Muscle of leg (tissue), 11 donors: ENCODE data around the gene CERS6. TPM values are rescaled to one million over a fixed set of nuclear protein-coding genes. Genes with fewer than 3 reads are reported as not detected.

Experiments used
- DNase-seq: peaks from one replicate; pipeline ENCODE4 v3.0.0; 2013
- H3K27ac ChIP-seq: one replicate; pipeline ENCODE4 v1.5.1; 2013; ENCODE audit warnings: mild to moderate bottlenecking, low read length, control low read depth
- H3K27me3 ChIP-seq: one replicate; pipeline ENCODE4 v1.6.1; 2013; ENCODE audit warnings: low read length; ENCODE audit not compliant: control insufficient read depth, insufficient read depth
- H3K36me3 ChIP-seq: one replicate; pipeline ENCODE4 v1.6.1; 2013; ENCODE audit warnings: low read length; ENCODE audit not compliant: control insufficient read depth, insufficient read depth
- H3K4me1 ChIP-seq: one replicate; pipeline ENCODE4 v1.6.1; 2013; ENCODE audit warnings: low read length; ENCODE audit not compliant: control insufficient read depth, insufficient read depth
- H3K4me3 ChIP-seq: one replicate; pipeline ENCODE4 v1.5.1; 2013; ENCODE audit warnings: low read length, control low read depth
- H3K9me3 ChIP-seq: replicated peaks from 2 replicates; pipeline ENCODE4 v1.6.1; 2013; ENCODE audit warnings: low read depth, low read length; ENCODE audit not compliant: control insufficient read depth
- WGBS: methylation state at CpG from one replicate; pipeline ENCODE4 v1.1.5; 2013; ENCODE audit warnings: missing lambda C conversion rate; ENCODE audit not compliant: insufficient coverage; 5-methylcytosine and 5-hydroxymethylcytosine counted together
- polyA plus RNA-seq, 8 donors: library from polyadenylated mRNA; unstranded; fragments of 120-200 nt; gene quantifications; one replicate each; pipeline versions ENCODE4 v1.2.1 to v1.2.3, GENCODE V29; 2013; ENCODE audit warnings: inconsistent platforms in 1 of 8, low replicate concordance in 1 of 8; ENCODE audit not compliant: insufficient read length in 8 of 8, insufficient read depth in 1 of 8
- total RNA-seq: library from RNA; stranded (reverse); fragments of 120-200 nt; gene quantifications from one replicate; pipeline ENCODE4 v1.2.4, GENCODE V29; 2013

Gene CERS6
- total and polyA plus RNA-seq, 9 donors, result 21.2 to 54.4 (median 39.0) TPM

GRCh38 chr2:168574856-168575630 lies 119.0 kb downstream of the CERS6 start:
- Histone ChIP-seq H3K36me3 (no peaks in the 10 kb centered on the region), H3K9me3 (no peaks in the 10 kb centered on the region), H3K27me3 (no peaks in the 10 kb centered on the region), H3K4me3 (no peak overlapping the region), H3K27ac (no peak overlapping the region), H3K4me1 (peaks cover 8% of the 10 kb centered on the region)
- no peak for DNase-seq
- WGBS, result no CpG with 5 or more reads among the region's 4 CpGs

DNA sequence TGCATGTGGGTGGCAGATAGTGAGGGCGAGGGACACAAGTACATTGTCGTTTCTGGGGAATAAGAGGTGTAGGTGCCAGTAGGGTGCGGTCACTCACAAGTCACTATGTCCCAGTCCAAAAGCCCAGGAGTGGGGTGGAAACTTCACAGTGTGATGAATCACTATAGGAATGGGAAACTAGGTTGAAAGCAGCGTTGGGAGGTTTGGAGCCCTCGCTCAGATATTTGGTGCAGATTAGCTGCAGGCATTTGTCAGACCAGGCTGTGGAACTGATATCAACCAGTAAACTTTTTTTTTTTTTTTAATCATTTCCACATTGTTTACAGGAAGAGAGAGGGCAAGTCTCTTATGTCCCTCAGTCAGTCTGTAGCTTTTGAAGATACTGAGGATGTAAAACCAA lies 121.8 kb downstream of the CERS6 start:
- H3K27ac ChIP-seq, result no peak overlapping the region
- no peaks in the 10 kb centered on the region for H3K9me3 ChIP-seq
- no peaks in the 10 kb centered on the region for H3K4me1 ChIP-seq
- WGBS, result 89% methylated on average over 3 of the region's 5 CpGs
- H3K36me3 ChIP-seq, result no peaks in the 10 kb centered on the region
- H3K27me3 ChIP-seq, result no peaks in the 10 kb centered on the region
- no peak overlapping the region for H3K4me3 ChIP-seq
- DNase-seq, result no peak

- Histone ChIP-seq H3K36me3 (no peaks in the 10 kb centered on the region), H3K4me1 (peaks cover 2% of the 10 kb centered on the region), H3K9me3 (no peaks in the 10 kb centered on the region), H3K4me3 (no peak overlapping the region), H3K27ac (no peak overlapping the region), H3K27me3 (no peaks in the 10 kb centered on the region)
- 100% methylated on average over 3 of the region's 5 CpGs for WGBS
- DNase-seq, result peak; percentile 35
Measured at GRCh38 chr2:168583064-168583709, 127.1 kb downstream of the CERS6 start.

DNA sequence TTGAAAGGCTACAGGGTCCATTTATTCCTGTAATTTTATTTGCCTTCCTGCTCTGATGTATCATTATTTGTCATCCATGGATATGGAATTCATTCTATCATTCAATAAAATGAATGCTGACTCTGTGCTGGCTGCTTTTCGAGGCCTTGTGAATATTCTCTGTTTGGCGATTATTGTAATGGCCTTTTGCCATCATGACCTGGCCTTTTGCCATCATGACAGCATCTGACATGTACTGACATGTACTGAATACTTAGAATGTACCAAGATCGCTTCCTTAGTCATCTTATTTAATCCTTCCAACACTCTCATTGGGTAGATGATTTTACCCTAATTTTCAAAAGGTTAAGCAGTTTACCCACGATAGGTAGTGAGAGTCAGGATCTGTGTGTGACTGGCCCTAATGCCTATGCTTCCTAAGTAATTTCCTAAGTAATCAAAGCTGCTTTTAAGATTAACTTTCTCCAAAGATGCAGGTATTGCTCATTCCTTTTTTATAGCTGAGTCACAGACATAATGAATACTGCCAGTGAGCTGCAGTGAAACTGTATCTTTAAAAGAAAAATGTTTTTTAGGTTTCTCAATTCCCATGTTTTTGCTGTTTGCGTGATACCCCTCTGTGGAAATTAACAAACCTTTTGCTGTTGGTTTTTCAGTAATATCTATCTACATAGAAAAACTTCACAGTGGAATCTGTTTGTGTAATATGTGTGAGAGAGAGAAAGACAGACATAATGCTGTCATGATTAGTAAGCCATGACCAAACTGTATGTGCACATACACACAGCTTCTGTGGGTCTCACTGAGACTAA lies 127.8 kb downstream of the CERS6 start:
- Histone ChIP-seq H3K27me3 (no peaks in the 10 kb centered on the region), H3K4me1 (peaks cover 2% of the 10 kb centered on the region), H3K27ac (no peak overlapping the region), H3K4me3 (no peak overlapping the region), H3K9me3 (no peaks in the 10 kb centered on the region), H3K36me3 (no peaks in the 10 kb centered on the region)
- no CpG with 5 or more reads among the region's 5 CpGs for WGBS
- peak; percentile 62 for DNase-seq

GRCh38 chr2:168584911-168585310 lies 128.8 kb downstream of the CERS6 start:
- Histone ChIP-seq H3K9me3 (no peaks in the 10 kb centered on the region), H3K4me3 (no peak overlapping the region), H3K27ac (no peak overlapping the region), H3K36me3 (no peaks in the 10 kb centered on the region), H3K27me3 (no peaks in the 10 kb centered on the region), H3K4me1 (peaks cover 2% of the 10 kb centered on the region)
- no peak for DNase-seq

GRCh38 chr2:168585700-168586099 lies 129.6 kb downstream of the CERS6 start:
- Histone ChIP-seq H3K36me3 (no peaks in the 10 kb centered on the region), H3K9me3 (no peaks in the 10 kb centered on the region), H3K27ac (no peak overlapping the region), H3K4me1 (peaks cover 2% of the 10 kb centered on the region), H3K4me3 (no peak overlapping the region), H3K27me3 (no peaks in the 10 kb centered on the region)
- 96% methylated on average over 3 of the region's 4 CpGs for WGBS
- DNase-seq, result no peak

DNA sequence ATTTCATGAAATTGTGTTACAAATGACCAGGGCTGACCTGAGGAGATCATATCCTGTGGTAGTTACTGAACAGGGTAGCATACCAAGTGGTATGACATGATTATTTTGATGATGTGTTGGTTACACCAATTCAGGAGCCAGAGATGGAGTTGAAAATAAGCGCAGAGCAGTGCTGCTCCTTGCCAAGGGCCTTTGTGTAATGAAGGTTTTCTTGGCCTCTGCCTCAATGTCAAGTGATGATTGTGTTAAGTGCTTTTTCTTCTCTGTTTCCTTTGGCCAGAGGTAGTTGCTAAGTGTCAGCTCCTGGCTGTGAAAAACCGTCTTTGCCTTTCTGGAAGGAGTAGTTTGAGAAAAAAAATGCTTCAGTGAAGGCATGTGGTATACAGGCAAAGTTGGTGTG lies 131.2 kb downstream of the CERS6 start:
- no peak overlapping the region for H3K27ac ChIP-seq
- no peaks in the 10 kb centered on the region for H3K27me3 ChIP-seq
- WGBS, result 83% methylated on average over 1 of the region's 2 CpGs
- no peaks in the 10 kb centered on the region for H3K36me3 ChIP-seq
- peaks cover 2% of the 10 kb centered on the region for H3K4me1 ChIP-seq
- no peaks in the 10 kb centered on the region for H3K9me3 ChIP-seq
- no peak overlapping the region for H3K4me3 ChIP-seq
- no peak for DNase-seq

- DNase-seq, result no peak
- no peak overlapping the region for H3K4me3 ChIP-seq
- no peaks in the 10 kb centered on the region for H3K9me3 ChIP-seq
- no peak overlapping the region for H3K27ac ChIP-seq
- H3K36me3 ChIP-seq, result no peaks in the 10 kb centered on the region
- WGBS, result 62% methylated on average over 2 of the region's 5 CpGs
- H3K27me3 ChIP-seq, result no peaks in the 10 kb centered on the region
- H3K4me1 ChIP-seq, result no peaks in the 10 kb centered on the region
Measured at GRCh38 chr2:168589236-168590211, 133.5 kb downstream of the CERS6 start.

DNA sequence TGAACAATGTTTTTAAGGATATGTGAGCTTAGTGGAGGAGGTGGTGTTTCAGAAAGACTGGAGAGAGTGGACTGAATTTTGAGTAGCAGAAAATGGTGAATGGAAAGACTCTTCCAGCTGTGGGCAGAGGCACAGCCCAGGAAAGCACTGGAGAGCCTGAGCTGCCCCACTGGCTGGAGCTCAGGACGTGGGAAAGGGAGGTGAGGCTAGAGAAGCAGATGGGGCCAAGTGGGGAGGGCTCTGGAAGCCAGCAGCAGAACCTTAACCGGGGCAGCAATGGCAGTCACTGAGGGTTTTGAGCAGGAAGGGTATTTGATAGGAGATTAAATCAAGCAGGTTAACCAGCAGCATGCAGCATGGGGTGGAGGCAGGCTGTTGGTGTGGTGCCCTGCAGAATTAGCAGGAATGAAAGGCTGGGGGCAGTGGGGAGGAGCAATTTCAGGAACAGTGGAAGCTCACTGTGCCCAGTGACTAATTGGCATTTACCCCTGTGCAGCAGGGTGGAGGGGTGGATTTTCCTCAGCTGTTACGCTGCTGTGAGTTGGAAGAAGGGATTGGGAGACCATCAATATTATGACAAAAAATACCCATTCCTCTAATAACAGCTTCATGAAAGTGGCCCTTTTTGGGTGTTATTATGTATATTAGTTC lies 136.2 kb downstream of the CERS6 start:
- Histone ChIP-seq H3K4me3 (no peak overlapping the region), H3K27ac (no peak overlapping the region), H3K36me3 (no peaks in the 10 kb centered on the region), H3K4me1 (no peaks in the 10 kb centered on the region), H3K9me3 (no peaks in the 10 kb centered on the region), H3K27me3 (no peaks in the 10 kb centered on the region)
- DNase-seq, result no peak
- 80% methylated on average over 2 of the region's 3 CpGs for WGBS
